NAMALWA (cell line): Measurements from ENCODE around the gene TMEM9.
"Not testable (repeated sequence)": the region's sequence is repeated elsewhere in the genome, so short reads cannot be mapped to it uniquely, and the experiment has no call there.

Source experiments
- DNase-seq: peaks from one replicate; pipeline ENCODE4 v3.0.0-alpha.2; 2015; ENCODE audit warnings: low spot score

The TMEM9 gene

DNA sequence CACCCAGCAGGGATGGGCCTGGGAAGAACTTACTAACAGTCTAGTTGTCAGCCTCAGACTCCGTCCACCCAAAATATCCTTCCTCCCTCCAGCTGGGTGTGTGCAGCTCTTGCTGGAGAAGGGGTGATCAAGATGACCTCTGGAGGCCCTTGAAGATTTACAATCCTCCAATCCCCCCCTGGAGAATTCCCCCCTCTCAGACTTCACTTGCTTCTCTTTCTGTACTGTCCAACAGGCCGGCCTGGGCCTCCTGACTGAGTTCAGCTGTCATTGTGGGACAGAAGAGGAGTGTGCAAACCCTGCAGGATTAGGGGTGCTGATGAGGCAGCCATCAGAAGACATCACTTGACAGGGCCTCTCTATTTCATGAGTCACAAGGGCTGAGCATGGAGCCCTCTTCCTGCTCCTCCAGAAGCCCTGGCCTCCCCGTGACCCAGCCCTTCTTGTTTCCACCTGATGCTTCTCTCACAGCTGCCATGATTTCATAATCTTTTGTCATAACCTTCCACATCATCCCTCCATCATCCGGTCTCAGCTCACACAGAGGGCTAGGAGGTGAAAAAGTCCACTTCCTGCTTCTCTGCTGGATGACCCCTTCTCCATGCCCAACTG, 18.8 kb upstream of the TMEM9 start:
- no peak for DNase-seq

DNA sequence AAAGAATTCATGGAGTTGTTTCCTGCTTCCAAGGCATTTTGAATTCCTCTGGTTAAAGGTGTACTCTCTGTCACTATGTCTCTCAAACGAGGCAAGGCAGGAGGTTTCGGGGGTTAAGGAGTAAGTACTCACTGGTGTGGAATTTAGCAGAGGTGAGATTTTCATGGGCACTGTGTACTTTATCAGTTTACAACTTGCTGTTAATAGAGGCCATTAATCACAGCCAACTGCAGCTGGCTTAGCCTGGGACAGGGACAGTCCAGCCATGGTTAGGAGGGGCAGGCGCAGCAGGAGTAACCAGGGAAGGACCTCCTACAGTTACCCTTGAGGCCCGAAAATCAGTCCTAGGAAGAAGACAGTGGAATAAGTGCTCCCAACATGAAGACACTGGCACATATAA, 18.1 kb upstream of the TMEM9 start:
- DNase-seq: no peak

DNA sequence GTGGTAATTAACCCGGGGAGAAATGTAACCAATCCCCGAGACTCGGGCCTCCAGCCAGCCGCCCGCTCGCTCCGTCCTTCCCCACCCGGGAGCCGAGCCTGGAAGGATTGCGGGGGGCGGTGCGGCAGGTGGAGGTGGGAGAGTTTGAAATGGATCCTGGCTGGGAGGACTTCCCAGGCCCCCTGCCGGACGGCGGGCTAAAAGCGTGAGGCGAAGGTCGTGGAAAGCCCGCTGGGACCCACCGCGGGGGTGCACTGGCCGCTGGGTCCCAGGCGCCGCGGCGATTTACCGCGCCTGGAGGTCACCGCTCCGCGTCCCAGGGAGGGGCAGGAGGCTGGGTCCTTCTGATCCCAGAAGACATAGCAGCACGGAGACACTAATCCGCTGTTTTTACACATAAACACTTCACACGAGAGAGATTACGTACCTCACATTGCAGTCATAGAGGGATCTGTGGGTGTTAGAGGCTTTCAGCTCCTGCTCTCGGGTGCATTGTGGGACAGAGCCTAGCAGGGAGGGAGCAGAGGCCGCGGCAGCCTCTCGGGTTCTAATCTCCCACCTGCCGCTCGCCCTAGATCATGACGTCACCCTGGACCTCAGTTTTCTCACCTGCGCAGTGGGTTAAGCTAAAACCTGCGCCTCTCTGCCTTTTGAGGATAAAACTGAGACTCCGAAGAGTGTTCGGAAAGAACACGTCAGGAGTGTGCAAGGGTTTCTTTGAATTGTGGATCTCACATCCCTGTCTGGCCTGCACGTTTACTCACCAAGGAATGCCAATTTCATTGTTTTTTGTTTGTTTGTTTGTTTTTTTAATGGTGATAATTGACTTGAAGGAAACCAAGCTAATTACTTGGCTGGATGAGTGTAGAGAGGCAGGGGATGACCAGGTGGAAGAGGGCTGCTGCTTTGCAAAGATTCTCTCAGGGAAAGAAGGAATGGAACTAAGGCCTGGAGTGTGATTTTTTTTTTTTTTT, 17.1 kb upstream of the TMEM9 start:
- peak; percentile 23 for DNase-seq

DNA sequence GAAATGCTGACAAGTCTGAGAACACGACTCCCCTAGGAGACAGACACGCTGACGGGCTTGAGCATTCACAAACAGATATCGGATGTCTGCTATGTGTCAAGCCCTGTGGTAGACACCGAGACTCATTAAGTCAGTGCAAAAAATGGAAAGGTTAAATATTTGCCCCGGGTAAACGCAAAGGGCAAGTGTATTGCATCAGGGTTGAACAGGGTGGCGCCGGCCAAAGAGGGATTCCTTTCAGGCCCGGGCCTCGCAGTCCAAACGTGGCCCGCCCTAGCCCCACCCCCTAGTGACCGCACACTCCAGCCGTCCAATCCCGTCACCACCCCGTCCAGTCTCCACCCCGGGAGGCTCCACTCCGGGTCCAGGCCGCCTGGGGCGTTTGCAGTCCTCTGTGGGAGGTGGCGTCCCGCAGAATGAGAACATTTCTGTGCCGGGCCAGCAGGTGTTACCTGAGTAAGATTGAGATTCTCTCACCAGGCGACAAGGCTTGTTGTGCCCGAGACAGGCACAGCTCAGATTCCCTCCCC, 16.3 kb upstream of the TMEM9 start:
- DNase-seq: peak; percentile 72

- no peak for DNase-seq
These were observed 15.8 kb upstream of the TMEM9 start for GRCh38 chr1:201169971-201170532.

GRCh38 chr1:201169203-201169602, 14.9 kb upstream of the TMEM9 start:
- no peak for DNase-seq

GRCh38 chr1:201167041-201167991, 13.0 kb upstream of the TMEM9 start:
- DNase-seq: no peak

DNA sequence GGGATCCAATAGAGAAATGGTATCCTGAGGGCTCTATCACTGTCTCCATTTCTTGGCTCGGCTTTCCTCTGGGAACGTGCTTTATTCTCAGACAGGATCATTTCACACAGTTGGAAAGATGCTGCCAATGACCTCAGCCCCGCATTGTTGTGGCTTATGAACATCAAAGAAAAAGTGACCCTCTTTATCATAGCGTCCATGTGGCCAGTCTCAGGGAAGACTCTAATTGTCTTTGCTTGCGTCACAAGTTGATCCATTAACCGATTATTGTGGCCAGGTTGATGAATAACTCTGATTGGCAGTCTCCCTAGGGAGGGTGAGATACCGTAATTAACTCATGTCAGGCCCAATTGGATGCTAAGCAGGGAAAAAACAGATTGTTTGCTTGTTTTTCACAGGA, 10.4 kb upstream of the TMEM9 start:
- no peak for DNase-seq

- DNase-seq: no peak
These were observed 9.4 kb upstream of the TMEM9 start for GRCh38 chr1:201163707-201164106.

DNA sequence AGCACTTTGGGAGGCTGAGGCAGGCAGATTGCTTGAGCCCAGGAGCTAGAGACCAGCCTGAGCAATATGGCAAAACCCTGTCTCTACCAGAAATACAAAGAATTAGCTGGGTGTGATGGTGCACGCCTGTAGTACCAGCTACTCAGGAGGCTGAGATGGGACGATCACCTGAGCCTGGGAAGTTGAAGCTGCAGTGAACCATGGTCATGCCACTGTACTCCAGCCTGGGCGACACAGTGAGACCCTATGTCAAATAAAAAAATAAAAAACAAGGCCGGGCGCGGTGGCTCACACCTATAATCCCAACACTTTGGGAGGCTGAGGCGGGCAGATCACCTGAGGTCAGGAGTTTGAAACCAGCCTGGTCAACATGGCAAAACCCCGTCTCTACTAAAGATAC, 8.8 kb upstream of the TMEM9 start:
- not testable (repeated sequence) for DNase-seq

- no peak for DNase-seq
These were observed 3.7 kb upstream of the TMEM9 start for GRCh38 chr1:201157949-201158348.

- no peak for DNase-seq
These were observed 2.5 kb upstream of the TMEM9 start for GRCh38 chr1:201156819-201157218.

GRCh38 chr1:201156346-201156745, 2.1 kb upstream of the TMEM9 start:
- no peak for DNase-seq

- DNase-seq: no peak
These were observed 1.1 kb upstream of the TMEM9 start for GRCh38 chr1:201155354-201155753.

GRCh38 chr1:201153474-201154388, 543 bp downstream of the TMEM9 start:
- DNase-seq: no peak

- DNase-seq: peak; percentile 68
These were observed 4.9 kb downstream of the TMEM9 start for GRCh38 chr1:201149400-201149799.

GRCh38 chr1:201147396-201148015, 6.8 kb downstream of the TMEM9 start:
- no peak for DNase-seq

GRCh38 chr1:201146626-201147390, 7.5 kb downstream of the TMEM9 start:
- no peak for DNase-seq

DNA sequence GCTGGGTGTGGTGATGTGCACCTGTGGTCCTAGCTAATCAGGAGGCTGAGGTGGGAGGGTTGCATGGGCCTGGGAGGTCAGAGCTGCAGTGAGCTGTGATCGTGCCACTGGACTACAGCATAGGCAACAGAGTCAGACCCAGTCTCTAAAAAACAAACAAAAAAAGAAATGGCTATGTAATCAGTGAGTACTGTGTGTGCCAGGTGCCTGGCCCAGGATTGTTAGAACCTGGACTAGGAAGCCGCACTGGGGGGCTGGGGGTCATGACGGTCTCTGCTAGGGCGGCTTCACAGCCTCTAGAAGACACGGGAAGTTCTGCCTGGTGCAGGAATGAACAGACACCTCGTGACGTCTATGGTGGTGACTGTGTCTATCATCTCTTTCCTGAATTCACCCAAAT, 8.5 kb downstream of the TMEM9 start:
- DNase-seq: no peak
